K562 (cell line): ENCODE results near the gene ARL6IP4. TPM values are rescaled to one million over a fixed set of nuclear protein-coding genes. Genes with fewer than 3 reads are reported as not detected.

ENCODE experiments used
- ATF7 ChIP-seq: fragments of 450-650 bp; IDR thresholded peaks from 2 replicates; pipeline ENCODE4 v1.7.1; 2014; ENCODE audit warnings: mild to moderate bottlenecking, moderate library complexity
- CEBPG ChIP-seq, 3 experiments: fragments of 200-800 bp in 1 of 3; sonication (Bioruptor generic) in 1 of 3; sonication (generic) in 1 of 3; formaldehyde crosslinking in 1 of 3; IDR thresholded peaks in 2 of 3; conservative IDR thresholded peaks in 1 of 3; 2 replicates each; pipeline versions ENCODE4 v1.6.1 to v1.8.0; 2016 to 2022; ENCODE audit warnings: missing compliant biosample characterization in 2 of 3, missing genetic modification characterization in 2 of 3, mild to moderate bottlenecking in 1 of 3, missing genetic modification reagents in 1 of 3
- DDX20 ChIP-seq: fragments of 450-650 bp; IDR thresholded peaks from 2 replicates; pipeline ENCODE4 v1.6.1; 2016; ENCODE audit warnings: missing genetic modification characterization, low read depth, mild to moderate bottlenecking, missing compliant biosample characterization, moderate library complexity
- DMBX1 ChIP-seq: fragments of 250-450 bp; sonication (Bioruptor Pico); IDR thresholded peaks from 2 replicates; pipeline ENCODE4 v1.8.0; 2022; ENCODE audit warnings: inconsistent platforms, mild to moderate bottlenecking, moderate library complexity, borderline replicate concordance
- EWSR1 ChIP-seq: fragments of 450-650 bp; IDR thresholded peaks from 2 replicates; pipeline ENCODE4 v1.6.1; 2018; ENCODE audit warnings: borderline replicate concordance, mild to moderate bottlenecking, low read depth, moderate library complexity; ENCODE audit not compliant: partially characterized antibody
- GABPA ChIP-seq: fragments of 200-800 bp; sonication (Bioruptor generic); conservative IDR thresholded peaks from 2 replicates; pipeline ENCODE4 v1.6.1; 2016; ENCODE audit warnings: low read depth, missing genetic modification characterization, missing compliant biosample characterization
- HDAC3 ChIP-seq: fragments of 450-650 bp; IDR thresholded peaks from 2 replicates; pipeline ENCODE4 v1.6.1; 2018; ENCODE audit warnings: borderline replicate concordance, mild to moderate bottlenecking, moderate library complexity; ENCODE audit not compliant: partially characterized antibody
- ILF3 ChIP-seq: fragments of 450-650 bp; IDR thresholded peaks from 2 replicates; pipeline ENCODE4 v1.6.1; 2018; ENCODE audit warnings: antibody characterized with exemption, mild to moderate bottlenecking, moderate library complexity, borderline replicate concordance
- JUNB ChIP-seq: fragments of 450-650 bp; formaldehyde crosslinking; conservative IDR thresholded peaks from 2 replicates; pipeline ENCODE4 v1.4.0; 2020; ENCODE audit warnings: mild to moderate bottlenecking
- MEF2D ChIP-seq: conservative IDR thresholded peaks from 2 replicates; pipeline ENCODE4 v1.6.1; 2016; ENCODE audit warnings: low read depth, missing genetic modification characterization, missing compliant biosample characterization
- MIER1 ChIP-seq: fragments of 450-650 bp; IDR thresholded peaks from 2 replicates; pipeline ENCODE4 v1.6.1; 2016; ENCODE audit warnings: antibody characterized with exemption, mild to moderate bottlenecking, low read depth
- MXI1 ChIP-seq: IDR thresholded peaks from 2 replicates; pipeline ENCODE4 v1.6.1; 2011; ENCODE audit warnings: low read depth, mild to moderate bottlenecking, improper control_type of control experiment, low read length
- POLR2AphosphoS2 ChIP-seq: IDR thresholded peaks from 2 replicates; pipeline ENCODE4 v1.6.1; 2012; ENCODE audit warnings: low read length, improper control_type of control experiment
- PTBP1 ChIP-seq: fragments of 200-400 bp; formaldehyde crosslinking; IDR thresholded peaks from 2 replicates; pipeline ENCODE4 v1.6.1; 2017; ENCODE audit warnings: low read depth, low read length
- RFX7 ChIP-seq: fragments of 250-450 bp; sonication (Bioruptor Pico); IDR thresholded peaks from 2 replicates; pipeline ENCODE4 v1.5.1; 2021; ENCODE audit warnings: mild to moderate bottlenecking
- XRCC5 ChIP-seq: fragments of 200-400 bp; formaldehyde crosslinking; IDR thresholded peaks from 2 replicates; pipeline ENCODE4 v1.6.1; 2017; ENCODE audit warnings: low read depth, mild to moderate bottlenecking, low read length
- ZNF584 ChIP-seq: fragments of 200-800 bp; sonication (Bioruptor generic); IDR thresholded peaks from 2 replicates; pipeline ENCODE4 v1.6.1; 2016; ENCODE audit warnings: low read depth, mild to moderate bottlenecking, missing genetic modification characterization, missing compliant biosample characterization
- ZNF696 ChIP-seq: fragments of 250-450 bp; sonication (Bioruptor Pico); conservative IDR thresholded peaks from 2 replicates; pipeline ENCODE4 v1.4.0; 2020; ENCODE audit warnings: mild to moderate bottlenecking, moderate library complexity
- polyA plus RNA-seq, 8 experiments: library from polyadenylated mRNA; depleted of rRNA in 4 of 8; stranded (reverse) in 5 of 8; unstranded in 3 of 8; fragments of >200 nt; fragmentation: Nextera tagmentation in 2 of 8; fragmentation: Illumina TruSeq in 1 of 8; extraction: Ambion mirVana in 2 of 8; extraction: Trizol in 1 of 8; gene quantifications; 2 replicates each; pipeline versions ENCODE4 v1.2.1 to v1.2.3, GENCODE V29; 2011 to 2014; ENCODE audit warnings: inconsistent platforms in 1 of 8, missing spikeins in 1 of 8
- total RNA-seq, 7 experiments: library from RNA; depleted of rRNA in 6 of 7; stranded (reverse); fragments of >200 nt in 6 of 7; fragmentation: Illumina TruSeq in 2 of 7; extraction: Trizol in 2 of 7; gene quantifications; 2 replicates each; pipeline versions ENCODE4 v1.2.1 to v1.2.3, GENCODE V29; 2011 to 2021; ENCODE audit warnings: low replicate concordance in 1 of 7
- TF ChIP-seq, protein P1 (sequence below): fragments of 250-450 bp; sonication (Bioruptor Pico); IDR thresholded peaks from 2 replicates; pipeline ENCODE4 v1.5.0; 2020; ENCODE audit warnings: mild to moderate bottlenecking, borderline replicate concordance
- TF ChIP-seq, protein P2 (sequence below): fragments of 250-450 bp; sonication (Bioruptor Pico); IDR thresholded peaks from 2 replicates; pipeline ENCODE4 v1.8.0; 2021; ENCODE audit warnings: borderline replicate concordance, mild to moderate bottlenecking, moderate library complexity; ENCODE audit not compliant: poor library complexity, severe bottlenecking
- TF ChIP-seq, protein P3 (sequence below), 2 experiments: fragments of 200-800 bp in 1 of 2; sonication (Bioruptor generic) in 1 of 2; sonication (generic) in 1 of 2; formaldehyde crosslinking in 1 of 2; IDR thresholded peaks in 1 of 2; conservative IDR thresholded peaks in 1 of 2; 2 replicates each; pipeline versions ENCODE4 v1.5.0 to v1.6.1; 2016 to 2020; ENCODE audit warnings: missing compliant biosample characterization in 1 of 2, missing genetic modification characterization in 1 of 2, missing genetic modification reagents in 1 of 2

Gene ARL6IP4
- total and polyA plus RNA-seq, 9 of the 15 experiments (the other 6 are each of a cell fraction or from before 2014, with no cell fraction given) = 2.4 to 255 (median 151) TPM

DNA sequence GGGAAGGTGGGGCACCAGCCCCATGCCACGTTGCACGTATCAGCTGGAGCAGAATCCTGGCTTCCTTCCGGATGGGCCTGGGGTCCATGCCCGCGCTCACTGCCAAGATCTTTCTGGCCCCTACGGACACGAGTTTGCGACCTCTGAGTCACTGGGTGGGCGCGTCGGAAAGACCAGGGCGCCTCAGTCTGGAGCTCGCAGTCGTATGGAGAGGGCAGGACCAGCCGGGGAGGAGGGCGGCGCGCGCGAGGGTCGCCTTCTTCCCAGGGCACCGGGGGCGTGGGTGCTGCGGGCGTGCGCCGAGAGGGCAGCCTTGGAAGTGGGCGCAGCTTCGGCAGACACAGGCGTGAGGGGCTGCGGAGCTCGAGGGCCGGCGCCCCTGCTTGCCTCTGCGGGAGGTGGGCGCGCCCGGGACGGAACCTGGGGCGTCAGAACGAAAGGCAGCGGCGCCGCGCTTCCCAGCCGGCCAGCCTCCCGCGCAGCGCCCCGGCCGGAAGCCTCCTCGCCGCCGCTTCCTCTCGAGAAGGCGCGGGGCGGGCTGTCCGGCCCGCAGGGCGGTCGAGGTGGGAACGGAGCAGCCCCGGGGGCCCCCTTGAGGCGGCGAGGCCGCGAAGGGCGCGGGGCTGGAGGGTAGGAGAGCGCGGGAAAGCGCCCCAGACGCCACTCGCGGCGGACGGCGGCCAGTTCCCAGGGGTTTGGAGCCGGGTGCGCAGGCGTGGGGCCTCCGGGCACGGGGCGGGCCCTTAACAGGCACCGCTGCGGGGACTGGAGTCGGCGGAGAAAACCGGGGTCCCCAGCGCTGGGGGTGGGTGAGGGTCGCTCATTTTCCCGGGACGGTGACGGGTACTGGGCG lies at the start of gene ARL6IP4 (continued):
- TF ChIP-seq DMBX1 (CRISPR knock-in tag) (peak; percentile 46; the same call in 1 of the 2 replicates), ZNF584 (CRISPR knock-in tag) (no peak), DDX20 (no peak), RFX7 (no peak), POLR2AphosphoS2 (peak; percentile 88; the same call in 1 of the 2 replicates), MIER1 (no peak), ZNF696 (CRISPR knock-in tag) (no peak), MEF2D (tag) (no peak), EWSR1 (no peak), HDAC3 (no peak), CEBPG (CRISPR knock-in tag; IDR thresholded peaks at IDR 0.05) (0 out of 2 replicates have a peak, but pooled peaks have one; percentile 21), CEBPG (tag; conservative IDR thresholded peaks at IDR 0.05 in 1 of 2, IDR thresholded peaks at IDR 0.05 in 1 of 2) (no peak), ATF7 (peak; percentile 70), MXI1 (no peak), XRCC5 (0 out of 2 replicates have a peak, but pooled peaks have one; percentile 54), ILF3 (peak; percentile 92; the same call in 1 of the 2 replicates), JUNB (CRISPR knock-in tag) (no peak), GABPA (peak; percentile 98), PTBP1 (0 out of 2 replicates have a peak, but pooled peaks have one; percentile 10)
- TF ChIP-seq, protein P1, sequence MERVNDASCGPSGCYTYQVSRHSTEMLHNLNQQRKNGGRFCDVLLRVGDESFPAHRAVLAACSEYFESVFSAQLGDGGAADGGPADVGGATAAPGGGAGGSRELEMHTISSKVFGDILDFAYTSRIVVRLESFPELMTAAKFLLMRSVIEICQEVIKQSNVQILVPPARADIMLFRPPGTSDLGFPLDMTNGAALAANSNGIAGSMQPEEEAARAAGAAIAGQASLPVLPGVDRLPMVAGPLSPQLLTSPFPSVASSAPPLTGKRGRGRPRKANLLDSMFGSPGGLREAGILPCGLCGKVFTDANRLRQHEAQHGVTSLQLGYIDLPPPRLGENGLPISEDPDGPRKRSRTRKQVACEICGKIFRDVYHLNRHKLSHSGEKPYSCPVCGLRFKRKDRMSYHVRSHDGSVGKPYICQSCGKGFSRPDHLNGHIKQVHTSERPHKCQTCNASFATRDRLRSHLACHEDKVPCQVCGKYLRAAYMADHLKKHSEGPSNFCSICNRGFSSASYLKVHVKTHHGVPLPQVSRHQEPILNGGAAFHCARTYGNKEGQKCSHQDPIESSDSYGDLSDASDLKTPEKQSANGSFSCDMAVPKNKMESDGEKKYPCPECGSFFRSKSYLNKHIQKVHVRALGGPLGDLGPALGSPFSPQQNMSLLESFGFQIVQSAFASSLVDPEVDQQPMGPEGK (CRISPR knock-in tag) = no peak
- TF ChIP-seq, protein P2, sequence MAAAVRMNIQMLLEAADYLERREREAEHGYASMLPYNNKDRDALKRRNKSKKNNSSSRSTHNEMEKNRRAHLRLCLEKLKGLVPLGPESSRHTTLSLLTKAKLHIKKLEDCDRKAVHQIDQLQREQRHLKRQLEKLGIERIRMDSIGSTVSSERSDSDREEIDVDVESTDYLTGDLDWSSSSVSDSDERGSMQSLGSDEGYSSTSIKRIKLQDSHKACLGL (CRISPR knock-in tag) = no peak
- TF ChIP-seq, protein P3, sequence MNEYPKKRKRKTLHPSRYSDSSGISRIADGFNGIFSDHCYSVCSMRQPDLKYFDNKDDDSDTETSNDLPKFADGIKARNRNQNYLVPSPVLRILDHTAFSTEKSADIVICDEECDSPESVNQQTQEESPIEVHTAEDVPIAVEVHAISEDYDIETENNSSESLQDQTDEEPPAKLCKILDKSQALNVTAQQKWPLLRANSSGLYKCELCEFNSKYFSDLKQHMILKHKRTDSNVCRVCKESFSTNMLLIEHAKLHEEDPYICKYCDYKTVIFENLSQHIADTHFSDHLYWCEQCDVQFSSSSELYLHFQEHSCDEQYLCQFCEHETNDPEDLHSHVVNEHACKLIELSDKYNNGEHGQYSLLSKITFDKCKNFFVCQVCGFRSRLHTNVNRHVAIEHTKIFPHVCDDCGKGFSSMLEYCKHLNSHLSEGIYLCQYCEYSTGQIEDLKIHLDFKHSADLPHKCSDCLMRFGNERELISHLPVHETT (CRISPR knock-in tag; conservative IDR thresholded peaks at IDR 0.05 in 1 of 2, IDR thresholded peaks at IDR 0.05 in 1 of 2) = peak in 1 of 2 experiments; percentile 51; a peak in 1 of 4 replicates
